ENCODE results near the gene GARNL3. TPM values are rescaled to one million over a fixed set of nuclear protein-coding genes. Genes with fewer than 3 reads are reported as not detected.

Gene GARNL3
- total and polyA plus RNA-seq, 2 of the 13 experiments (the other 11 are each of a cell fraction or from before 2014, with no cell fraction given), result 3.9 to 11.0 TPM

GRCh38 chr9:127396253-127396807 lies 131.8 kb downstream of the GARNL3 start (continued):
- peak; percentile 54 for TF ChIP-seq SALL1 (CRISPR knock-in tag; IDR thresholded peaks at IDR 0.05)
- peak; percentile 14; the same call in 1 of the 2 replicates for TF ChIP-seq KLF12 (CRISPR knock-in tag; IDR thresholded peaks at IDR 0.05; ENCODE audit: borderline replicate concordance)
- TF ChIP-seq ZFP90 (CRISPR knock-in tag; IDR thresholded peaks at IDR 0.05; ENCODE audit: borderline replicate concordance), result peak; percentile 61
- TF ChIP-seq ZFP91 (CRISPR knock-in tag; IDR thresholded peaks at IDR 0.05; ENCODE audit: borderline replicate concordance), result 0 out of 2 replicates have a peak, but pooled peaks have one; percentile 57
- TF ChIP-seq NCOA1 (CRISPR knock-in tag; IDR thresholded peaks at IDR 0.05), result 0 out of 2 replicates have a peak, but pooled peaks have one; percentile 15
- TF ChIP-seq SNAI1 (CRISPR knock-in tag; IDR thresholded peaks at IDR 0.05; ENCODE audit: borderline replicate concordance), result peak; percentile 93; the same call in 1 of the 2 replicates
- TF ChIP-seq ZNF512B (CRISPR knock-in tag; IDR thresholded peaks at IDR 0.05; ENCODE audit: borderline replicate concordance), result no peak
- TF ChIP-seq ZNF800 (CRISPR knock-in tag; IDR thresholded peaks at IDR 0.05), result 0 out of 2 replicates have a peak, but pooled peaks have one; percentile 33
- peak; percentile 19 for TF ChIP-seq ZNF605 (CRISPR knock-in tag; IDR thresholded peaks at IDR 0.05)
- peak; percentile 67; the same call in 1 of the 2 replicates for TF ChIP-seq SNAPC4 (CRISPR knock-in tag; IDR thresholded peaks at IDR 0.05)
- TF ChIP-seq ATF4 (CRISPR knock-in tag; IDR thresholded peaks at IDR 0.05), result no peak
- TF ChIP-seq ZNF839 (CRISPR knock-in tag; IDR thresholded peaks at IDR 0.05; ENCODE audit: borderline replicate concordance), result 0 out of 2 replicates have a peak, but pooled peaks have one; percentile 25
- peak in 1 of 2 experiments; percentile 63; a peak in 1 of 4 replicates for TF ChIP-seq POLR2A (IDR thresholded peaks at IDR 0.05; ENCODE audit: insufficient read depth in 1 of 2, low read depth in 2 of 2, low read length in 2 of 2)
- 0 out of 2 replicates have a peak, but pooled peaks have one; percentile 25 for TF ChIP-seq ETV5 (CRISPR knock-in tag; IDR thresholded peaks at IDR 0.05; ENCODE audit: borderline replicate concordance)
- no peak for TF ChIP-seq ARID2 (CRISPR knock-in tag; IDR thresholded peaks at IDR 0.05; ENCODE audit: borderline replicate concordance)
